ENCODE measurements around the gene EFNA2. TPM values are rescaled to one million over a fixed set of nuclear protein-coding genes. Genes with fewer than 3 reads are reported as not detected.

EFNA2 gene
- total and polyA plus RNA-seq, 2 experiments from 2014 or later = 2.7 to 10.3 TPM

- Mint-ChIP-seq H3K9me3 (no peaks in the 10 kb centered on the region), H3K4me1 (peaks cover 2% of the 10 kb centered on the region; the same call in 1 of the 3 replicates), H3K36me3 (ENCODE audit: low read depth) (no peaks in the 10 kb centered on the region), H3K27me3 (ENCODE audit: insufficient read depth, low read depth, poor library complexity) (peaks cover 7% of the 10 kb centered on the region), H3K4me3 (no peak overlapping the region), H3K27ac (no peak overlapping the region)
- TF ChIP-seq EZH2phosphoT487 (IDR thresholded peaks at IDR 0.05; ENCODE audit: unreplicated experiment) = no peak
- TF ChIP-seq, protein P1, sequence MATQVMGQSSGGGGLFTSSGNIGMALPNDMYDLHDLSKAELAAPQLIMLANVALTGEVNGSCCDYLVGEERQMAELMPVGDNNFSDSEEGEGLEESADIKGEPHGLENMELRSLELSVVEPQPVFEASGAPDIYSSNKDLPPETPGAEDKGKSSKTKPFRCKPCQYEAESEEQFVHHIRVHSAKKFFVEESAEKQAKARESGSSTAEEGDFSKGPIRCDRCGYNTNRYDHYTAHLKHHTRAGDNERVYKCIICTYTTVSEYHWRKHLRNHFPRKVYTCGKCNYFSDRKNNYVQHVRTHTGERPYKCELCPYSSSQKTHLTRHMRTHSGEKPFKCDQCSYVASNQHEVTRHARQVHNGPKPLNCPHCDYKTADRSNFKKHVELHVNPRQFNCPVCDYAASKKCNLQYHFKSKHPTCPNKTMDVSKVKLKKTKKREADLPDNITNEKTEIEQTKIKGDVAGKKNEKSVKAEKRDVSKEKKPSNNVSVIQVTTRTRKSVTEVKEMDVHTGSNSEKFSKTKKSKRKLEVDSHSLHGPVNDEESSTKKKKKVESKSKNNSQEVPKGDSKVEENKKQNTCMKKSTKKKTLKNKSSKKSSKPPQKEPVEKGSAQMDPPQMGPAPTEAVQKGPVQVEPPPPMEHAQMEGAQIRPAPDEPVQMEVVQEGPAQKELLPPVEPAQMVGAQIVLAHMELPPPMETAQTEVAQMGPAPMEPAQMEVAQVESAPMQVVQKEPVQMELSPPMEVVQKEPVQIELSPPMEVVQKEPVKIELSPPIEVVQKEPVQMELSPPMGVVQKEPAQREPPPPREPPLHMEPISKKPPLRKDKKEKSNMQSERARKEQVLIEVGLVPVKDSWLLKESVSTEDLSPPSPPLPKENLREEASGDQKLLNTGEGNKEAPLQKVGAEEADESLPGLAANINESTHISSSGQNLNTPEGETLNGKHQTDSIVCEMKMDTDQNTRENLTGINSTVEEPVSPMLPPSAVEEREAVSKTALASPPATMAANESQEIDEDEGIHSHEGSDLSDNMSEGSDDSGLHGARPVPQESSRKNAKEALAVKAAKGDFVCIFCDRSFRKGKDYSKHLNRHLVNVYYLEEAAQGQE (IDR thresholded peaks at IDR 0.05; ENCODE audit: unreplicated experiment) = no peak
- no peak for TF ChIP-seq CTCF (conservative IDR thresholded peaks at IDR 0.05; ENCODE audit: low read depth in 2 of 2)
- TF ChIP-seq, protein P2, sequence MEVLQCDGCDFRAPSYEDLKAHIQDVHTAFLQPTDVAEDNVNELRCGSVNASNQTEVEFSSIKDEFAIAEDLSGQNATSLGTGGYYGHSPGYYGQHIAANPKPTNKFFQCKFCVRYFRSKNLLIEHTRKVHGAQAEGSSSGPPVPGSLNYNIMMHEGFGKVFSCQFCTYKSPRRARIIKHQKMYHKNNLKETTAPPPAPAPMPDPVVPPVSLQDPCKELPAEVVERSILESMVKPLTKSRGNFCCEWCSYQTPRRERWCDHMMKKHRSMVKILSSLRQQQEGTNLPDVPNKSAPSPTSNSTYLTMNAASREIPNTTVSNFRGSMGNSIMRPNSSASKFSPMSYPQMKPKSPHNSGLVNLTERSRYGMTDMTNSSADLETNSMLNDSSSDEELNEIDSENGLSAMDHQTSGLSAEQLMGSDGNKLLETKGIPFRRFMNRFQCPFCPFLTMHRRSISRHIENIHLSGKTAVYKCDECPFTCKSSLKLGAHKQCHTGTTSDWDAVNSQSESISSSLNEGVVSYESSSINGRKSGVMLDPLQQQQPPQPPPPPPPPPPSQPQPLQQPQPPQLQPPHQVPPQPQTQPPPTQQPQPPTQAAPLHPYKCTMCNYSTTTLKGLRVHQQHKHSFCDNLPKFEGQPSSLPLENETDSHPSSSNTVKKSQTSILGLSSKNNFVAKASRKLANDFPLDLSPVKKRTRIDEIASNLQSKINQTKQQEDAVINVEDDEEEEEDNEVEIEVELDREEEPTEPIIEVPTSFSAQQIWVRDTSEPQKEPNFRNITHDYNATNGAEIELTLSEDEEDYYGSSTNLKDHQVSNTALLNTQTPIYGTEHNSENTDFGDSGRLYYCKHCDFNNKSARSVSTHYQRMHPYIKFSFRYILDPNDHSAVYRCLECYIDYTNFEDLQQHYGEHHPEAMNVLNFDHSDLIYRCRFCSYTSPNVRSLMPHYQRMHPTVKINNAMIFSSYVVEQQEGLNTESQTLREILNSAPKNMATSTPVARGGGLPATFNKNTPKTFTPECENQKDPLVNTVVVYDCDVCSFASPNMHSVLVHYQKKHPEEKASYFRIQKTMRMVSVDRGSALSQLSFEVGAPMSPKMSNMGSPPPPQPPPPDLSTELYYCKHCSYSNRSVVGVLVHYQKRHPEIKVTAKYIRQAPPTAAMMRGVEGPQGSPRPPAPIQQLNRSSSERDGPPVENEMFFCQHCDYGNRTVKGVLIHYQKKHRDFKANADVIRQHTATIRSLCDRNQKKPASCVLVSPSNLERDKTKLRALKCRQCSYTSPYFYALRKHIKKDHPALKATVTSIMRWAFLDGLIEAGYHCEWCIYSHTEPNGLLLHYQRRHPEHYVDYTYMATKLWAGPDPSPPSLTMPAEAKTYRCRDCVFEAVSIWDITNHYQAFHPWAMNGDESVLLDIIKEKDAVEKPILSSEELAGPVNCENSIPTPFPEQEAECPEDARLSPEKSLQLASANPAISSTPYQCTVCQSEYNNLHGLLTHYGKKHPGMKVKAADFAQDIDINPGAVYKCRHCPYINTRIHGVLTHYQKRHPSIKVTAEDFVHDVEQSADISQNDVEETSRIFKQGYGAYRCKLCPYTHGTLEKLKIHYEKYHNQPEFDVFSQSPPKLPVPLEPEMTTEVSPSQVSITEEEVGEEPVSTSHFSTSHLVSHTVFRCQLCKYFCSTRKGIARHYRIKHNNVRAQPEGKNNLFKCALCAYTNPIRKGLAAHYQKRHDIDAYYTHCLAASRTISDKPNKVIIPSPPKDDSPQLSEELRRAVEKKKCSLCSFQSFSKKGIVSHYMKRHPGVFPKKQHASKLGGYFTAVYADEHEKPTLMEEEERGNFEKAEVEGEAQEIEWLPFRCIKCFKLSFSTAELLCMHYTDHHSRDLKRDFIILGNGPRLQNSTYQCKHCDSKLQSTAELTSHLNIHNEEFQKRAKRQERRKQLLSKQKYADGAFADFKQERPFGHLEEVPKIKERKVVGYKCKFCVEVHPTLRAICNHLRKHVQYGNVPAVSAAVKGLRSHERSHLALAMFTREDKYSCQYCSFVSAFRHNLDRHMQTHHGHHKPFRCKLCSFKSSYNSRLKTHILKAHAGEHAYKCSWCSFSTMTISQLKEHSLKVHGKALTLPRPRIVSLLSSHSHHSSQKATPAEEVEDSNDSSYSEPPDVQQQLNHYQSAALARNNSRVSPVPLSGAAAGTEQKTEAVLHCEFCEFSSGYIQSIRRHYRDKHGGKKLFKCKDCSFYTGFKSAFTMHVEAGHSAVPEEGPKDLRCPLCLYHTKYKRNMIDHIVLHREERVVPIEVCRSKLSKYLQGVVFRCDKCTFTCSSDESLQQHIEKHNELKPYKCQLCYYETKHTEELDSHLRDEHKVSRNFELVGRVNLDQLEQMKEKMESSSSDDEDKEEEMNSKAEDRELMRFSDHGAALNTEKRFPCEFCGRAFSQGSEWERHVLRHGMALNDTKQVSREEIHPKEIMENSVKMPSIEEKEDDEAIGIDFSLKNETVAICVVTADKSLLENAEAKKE (CRISPR knock-in tag; IDR thresholded peaks at IDR 0.05) = no peak
- TF ChIP-seq NANOG (IDR thresholded peaks at IDR 0.05; ENCODE audit: borderline replicate concordance) = no peak
- TF ChIP-seq JUNB (IDR thresholded peaks at IDR 0.05; ENCODE audit: unreplicated experiment) = no peak
- no peak for TF ChIP-seq STAT1 (IDR thresholded peaks at IDR 0.05; ENCODE audit: unreplicated experiment)
- no peak for TF ChIP-seq EZH2 (IDR thresholded peaks at IDR 0.05; ENCODE audit: low read depth, unreplicated experiment)
- TF ChIP-seq CREB1 (CRISPR knock-in tag; IDR thresholded peaks at IDR 0.05; ENCODE audit: low read depth) = no peak
- no peak for TF ChIP-seq ZNF331 (CRISPR knock-in tag; IDR thresholded peaks at IDR 0.05; ENCODE audit: low read depth)
- no peak for TF ChIP-seq ZNF114 (CRISPR knock-in tag; IDR thresholded peaks at IDR 0.05)
- TF ChIP-seq, protein P3, sequence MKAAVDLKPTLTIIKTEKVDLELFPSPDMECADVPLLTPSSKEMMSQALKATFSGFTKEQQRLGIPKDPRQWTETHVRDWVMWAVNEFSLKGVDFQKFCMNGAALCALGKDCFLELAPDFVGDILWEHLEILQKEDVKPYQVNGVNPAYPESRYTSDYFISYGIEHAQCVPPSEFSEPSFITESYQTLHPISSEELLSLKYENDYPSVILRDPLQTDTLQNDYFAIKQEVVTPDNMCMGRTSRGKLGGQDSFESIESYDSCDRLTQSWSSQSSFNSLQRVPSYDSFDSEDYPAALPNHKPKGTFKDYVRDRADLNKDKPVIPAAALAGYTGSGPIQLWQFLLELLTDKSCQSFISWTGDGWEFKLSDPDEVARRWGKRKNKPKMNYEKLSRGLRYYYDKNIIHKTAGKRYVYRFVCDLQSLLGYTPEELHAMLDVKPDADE (IDR thresholded peaks at IDR 0.05) = no peak
- peaks cover 4% of the 10 kb centered on the region; the same call in 1 of the 2 replicates for H3K27me3 ChIP-seq (ENCODE audit: insufficient read depth)
- no peak overlapping the region for H2AFZ ChIP-seq
- H3K27ac ChIP-seq (ENCODE audit: low read depth) = no peak overlapping the region
- DNase-seq (ENCODE audit: low spot score) = no peak
- peaks cover 5% of the 10 kb centered on the region; the same call in 1 of the 2 replicates for H3F3A ChIP-seq (replicated peaks; ENCODE audit: low read depth)
- no peak for ATAC-seq
- H3K9me2 ChIP-seq (ENCODE audit: insufficient read depth) = no peaks in the 10 kb centered on the region
- H3K4me2 ChIP-seq = no peak overlapping the region
- no peaks in the 10 kb centered on the region for H3K4me1 ChIP-seq (ENCODE audit: insufficient read depth)
- H4K20me1 ChIP-seq (replicated peaks; ENCODE audit: insufficient read depth) = no peaks in the 10 kb centered on the region
- no peak overlapping the region for H3K4me3 ChIP-seq
- no peaks in the 10 kb centered on the region for H3K36me3 ChIP-seq (ENCODE audit: insufficient read depth)
- H3K79me2 ChIP-seq (replicated peaks; ENCODE audit: insufficient read depth) = no peaks in the 10 kb centered on the region
Observed at GRCh38 chr19:1296078-1296477, 10.4 kb downstream of the EFNA2 start.

All from GM23338 (cell line).